Karpas-422 (cell line): ENCODE data around the gene ATP2B3. TPM values are rescaled to one million over a fixed set of nuclear protein-coding genes. Genes with fewer than 3 reads are reported as not detected.
A peak's percentile ranks its signal among the peaks of the same experiment; 100 is the strongest.

Experiments used
- DNase-seq: peaks from one replicate; pipeline ENCODE4 v3.0.0-alpha.2; 2015
- H2AFZ ChIP-seq: fragments of 200-600 bp; sonication (generic); 2 replicates; pipeline ENCODE4 v1.6.1; 2014; ENCODE audit warnings: antibody characterized with exemption, low read length, mixed read lengths
- H3K27ac ChIP-seq: fragments of 200-600 bp; sonication (generic); 2 replicates; pipeline ENCODE4 v1.5.1; 2014; ENCODE audit warnings: mild to moderate bottlenecking, low read length, moderate library complexity
- H3K27me3 ChIP-seq: fragments of 200-600 bp; sonication (generic); 2 replicates; pipeline ENCODE4 v1.6.1; 2014; ENCODE audit warnings: low read length, mixed read lengths
- H3K36me3 ChIP-seq: fragments of 200-600 bp; sonication (generic); 2 replicates; pipeline ENCODE4 v1.6.1; 2014; ENCODE audit warnings: low read length, mixed read lengths; ENCODE audit not compliant: insufficient read depth
- H3K4me1 ChIP-seq: fragments of 200-600 bp; sonication (generic); 2 replicates; pipeline ENCODE4 v1.6.1; 2014; ENCODE audit warnings: mild to moderate bottlenecking, low read length, mixed read lengths
- H3K4me2 ChIP-seq: fragments of 200-600 bp; sonication (generic); 2 replicates; pipeline ENCODE4 v1.6.1; 2014; ENCODE audit warnings: low read length, low read depth, mild to moderate bottlenecking; ENCODE audit not compliant: poor library complexity, severe bottlenecking
- H3K4me3 ChIP-seq: fragments of 200-600 bp; sonication (generic); 2 replicates; pipeline ENCODE4 v1.5.1; 2014; ENCODE audit warnings: mild to moderate bottlenecking, antibody characterized with exemption, low read length, mixed read lengths
- H3K79me2 ChIP-seq: fragments of 200-600 bp; sonication (generic); 2 replicates; pipeline ENCODE4 v1.6.1; 2014; ENCODE audit warnings: mild to moderate bottlenecking, low read length, mixed read lengths
- H3K9ac ChIP-seq: fragments of 200-600 bp; sonication (generic); 2 replicates; pipeline ENCODE4 v1.6.0; 2014; ENCODE audit warnings: low read length
- H3K9me2 ChIP-seq: fragments of 200-600 bp; sonication (generic), shearing (Covaris generic); replicated peaks from 2 replicates; pipeline ENCODE4 v1.6.0; 2014; ENCODE audit warnings: mild to moderate bottlenecking, low read length, moderate library complexity; ENCODE audit not compliant: insufficient read depth
- H3K9me3 ChIP-seq: fragments of 300-700, 200-600 bp; sonication (generic); 2 replicates; pipeline ENCODE4 v1.6.1; 2014; ENCODE audit warnings: low read length, mixed read lengths
- H4K20me1 ChIP-seq: fragments of 200-600 bp; sonication (generic); 2 replicates; pipeline ENCODE4 v1.6.1; 2014; ENCODE audit warnings: mild to moderate bottlenecking, antibody characterized with exemption, low read length, low read depth; ENCODE audit not compliant: insufficient read depth
- total RNA-seq: library from RNA; depleted of rRNA; stranded (reverse); fragments of >200 nt; shearing (Covaris generic); gene quantifications from 2 replicates; pipeline ENCODE4 v1.2.3, GENCODE V29; 2014; ENCODE audit warnings: low replicate concordance

Gene ATP2B3
- total RNA-seq, 1 experiment from 2014 or later: not detected

DNA sequence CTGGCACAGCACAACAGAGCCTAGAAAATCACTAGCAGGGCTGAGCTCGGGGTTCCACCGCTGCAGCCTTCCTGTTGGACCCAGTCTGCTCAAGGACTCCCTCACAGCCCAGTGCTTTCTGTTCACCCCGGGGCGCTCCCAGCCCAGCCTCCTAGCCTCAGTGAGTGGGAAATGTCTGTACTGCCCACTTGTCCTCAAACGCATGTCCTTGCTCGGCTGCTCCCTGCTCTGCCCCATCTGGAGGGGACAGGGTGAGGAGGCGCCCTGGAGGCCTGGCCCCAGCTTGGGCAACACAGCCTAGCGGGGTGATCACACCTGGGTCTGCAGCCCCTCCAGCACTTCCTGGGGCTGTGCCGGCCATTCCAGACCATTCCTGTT lies 93.4 kb downstream of the ATP2B3 start:
- no peak overlapping the region for H2AFZ ChIP-seq
- H3K36me3 ChIP-seq: no peaks in the 10 kb centered on the region
- H3K4me3 ChIP-seq: no peak overlapping the region
- no peaks in the 10 kb centered on the region for H3K27me3 ChIP-seq
- no peaks in the 10 kb centered on the region for H3K9me2 ChIP-seq
- H3K9me3 ChIP-seq: no peaks in the 10 kb centered on the region
- no peak for DNase-seq
- no peak overlapping the region for H3K4me2 ChIP-seq
- H4K20me1 ChIP-seq: no peaks in the 10 kb centered on the region
- H3K9ac ChIP-seq: no peak overlapping the region
- H3K4me1 ChIP-seq: peaks cover 12% of the 10 kb centered on the region
- H3K79me2 ChIP-seq: no peaks in the 10 kb centered on the region
- no peak overlapping the region for H3K27ac ChIP-seq

DNA sequence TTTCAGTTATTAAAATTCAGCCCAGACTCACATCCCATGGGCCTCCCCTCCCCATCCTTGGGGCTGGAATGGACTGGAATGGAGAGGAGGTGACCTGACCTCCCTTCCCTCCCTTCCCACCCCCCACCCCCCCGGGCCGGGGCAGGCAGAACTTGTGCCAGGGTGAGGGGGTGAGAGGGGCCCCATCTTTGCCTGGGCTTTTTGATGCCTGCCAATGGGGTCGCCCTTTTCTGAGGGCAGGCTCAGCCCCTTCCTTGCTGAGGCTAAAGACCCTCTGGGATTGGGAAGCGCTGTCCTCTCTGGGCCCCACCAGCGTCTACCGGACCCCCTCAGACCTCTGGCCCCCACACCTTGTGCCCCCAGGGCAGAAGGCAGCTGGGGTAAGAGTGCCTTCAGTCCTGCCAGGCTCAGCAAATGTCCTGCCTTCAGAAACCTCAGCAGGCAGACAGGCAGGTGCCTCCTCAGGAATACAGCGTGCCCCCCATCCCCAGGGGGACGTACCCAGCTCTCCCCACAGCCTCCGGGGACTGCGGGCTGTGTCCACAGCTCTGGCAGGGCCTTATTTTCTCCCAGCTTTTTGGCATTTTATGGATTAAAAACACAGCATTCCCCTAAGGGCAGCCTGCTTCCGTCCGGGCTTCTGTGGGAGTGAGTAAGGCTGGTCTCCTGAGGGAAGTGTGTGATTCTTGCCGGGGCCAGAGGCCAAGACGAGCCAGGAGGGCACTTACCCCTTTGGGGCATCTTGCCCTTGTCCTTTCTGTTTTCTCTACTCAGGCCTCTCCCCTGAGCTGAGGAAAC lies 94.1 kb downstream of the ATP2B3 start:
- H3K9ac ChIP-seq: no peak overlapping the region
- H3K27me3 ChIP-seq: no peaks in the 10 kb centered on the region
- no peak for DNase-seq
- no peak overlapping the region for H3K4me3 ChIP-seq
- no peaks in the 10 kb centered on the region for H3K9me2 ChIP-seq
- no peak overlapping the region for H2AFZ ChIP-seq
- no peak overlapping the region for H3K4me2 ChIP-seq
- H3K27ac ChIP-seq: no peak overlapping the region
- H3K36me3 ChIP-seq: no peaks in the 10 kb centered on the region
- H3K9me3 ChIP-seq: no peaks in the 10 kb centered on the region
- no peaks in the 10 kb centered on the region for H3K79me2 ChIP-seq
- peaks cover 12% of the 10 kb centered on the region for H3K4me1 ChIP-seq
- H4K20me1 ChIP-seq: no peaks in the 10 kb centered on the region

DNA sequence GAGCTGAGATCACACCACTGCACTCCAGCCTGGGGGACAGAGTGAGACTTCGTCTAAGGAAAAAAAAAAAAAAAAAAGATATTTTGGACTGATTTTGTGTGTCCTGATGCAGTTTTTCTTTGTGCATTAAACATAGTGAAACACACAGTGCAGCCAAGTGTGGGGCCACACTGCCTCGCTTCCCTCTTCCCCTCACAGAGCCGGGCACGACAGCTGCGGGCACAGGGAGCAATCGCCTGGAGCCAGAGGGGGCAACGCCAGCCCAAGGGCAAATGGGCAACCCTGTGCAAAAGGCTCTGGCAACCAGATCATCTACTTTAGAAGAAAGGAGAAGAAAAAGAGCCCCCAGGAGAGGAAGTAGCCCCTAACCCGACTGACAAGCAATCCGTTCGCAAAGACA lies 95.0 kb downstream of the ATP2B3 start:
- no peaks in the 10 kb centered on the region for H3K9me3 ChIP-seq
- DNase-seq: no peak
- no peaks in the 10 kb centered on the region for H3K36me3 ChIP-seq
- H3K9ac ChIP-seq: no peak overlapping the region
- no peaks in the 10 kb centered on the region for H3K27me3 ChIP-seq
- no peaks in the 10 kb centered on the region for H3K79me2 ChIP-seq
- no peaks in the 10 kb centered on the region for H4K20me1 ChIP-seq
- no peak overlapping the region for H3K4me3 ChIP-seq
- H3K9me2 ChIP-seq: no peaks in the 10 kb centered on the region
- peaks cover 16% of the 10 kb centered on the region for H3K4me1 ChIP-seq
- H2AFZ ChIP-seq: no peak overlapping the region
- H3K4me2 ChIP-seq: peak overlapping the region; percentile 29
- no peak overlapping the region for H3K27ac ChIP-seq

DNA sequence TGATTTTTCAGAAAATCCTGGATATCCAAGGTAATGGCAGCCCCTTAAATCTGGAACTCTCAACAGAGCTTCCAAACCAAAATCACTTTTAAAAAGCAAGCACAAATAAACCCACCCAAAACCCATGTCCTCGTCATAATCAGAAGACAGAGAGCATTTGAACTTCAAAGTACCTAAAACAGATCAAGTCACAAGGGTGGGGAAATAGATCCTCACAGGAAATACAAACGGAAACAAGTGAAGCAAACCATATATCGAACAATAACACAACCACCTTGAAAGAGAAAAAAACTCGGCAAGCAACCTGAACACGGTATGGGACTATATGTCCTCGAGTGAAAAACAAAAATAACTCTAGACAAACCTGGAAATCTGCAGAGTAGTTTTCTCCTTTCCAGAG lies 97.4 kb downstream of the ATP2B3 start:
- Histone ChIP-seq H3K27me3 (no peaks in the 10 kb centered on the region), H3K9ac (no peak overlapping the region), H3K4me2 (no peak overlapping the region), H3K4me1 (peaks cover 18% of the 10 kb centered on the region), H3K27ac (no peak overlapping the region), H3K9me2 (no peaks in the 10 kb centered on the region), H4K20me1 (no peaks in the 10 kb centered on the region), H3K4me3 (no peak overlapping the region), H3K9me3 (no peaks in the 10 kb centered on the region), H2AFZ (no peak overlapping the region), H3K79me2 (no peaks in the 10 kb centered on the region), H3K36me3 (no peaks in the 10 kb centered on the region)
- no peak for DNase-seq

- Histone ChIP-seq H3K9me2 (no peaks in the 10 kb centered on the region), H3K4me1 (peaks cover 6% of the 10 kb centered on the region), H3K4me2 (no peak overlapping the region), H4K20me1 (no peaks in the 10 kb centered on the region), H3K9me3 (no peaks in the 10 kb centered on the region), H3K9ac (no peak overlapping the region), H3K36me3 (no peaks in the 10 kb centered on the region), H3K27me3 (no peaks in the 10 kb centered on the region), H3K27ac (no peak overlapping the region), H3K4me3 (no peak overlapping the region), H3K79me2 (no peaks in the 10 kb centered on the region), H2AFZ (no peak overlapping the region)
- DNase-seq: no peak
Observed at GRCh38 chrX:153620576-153620975, 103.1 kb downstream of the ATP2B3 start.

GRCh38 chrX:153621949-153622598 lies 104.6 kb downstream of the ATP2B3 start:
- H3K4me2 ChIP-seq: no peak overlapping the region
- H3K4me3 ChIP-seq: no peak overlapping the region

GRCh38 chrX:153622661-153623309 lies 105.3 kb downstream of the ATP2B3 start:
- DNase-seq: no peak
- H3K9ac ChIP-seq: no peak overlapping the region

More at GRCh38 chrX:153621949-153622598, 104.6 kb downstream of the ATP2B3 start:
- Histone ChIP-seq H3K27ac (no peak overlapping the region), H3K27me3 (no peaks in the 10 kb centered on the region), H3K36me3 (no peaks in the 10 kb centered on the region), H3K79me2 (no peaks in the 10 kb centered on the region), H3K4me1 (peaks cover 13% of the 10 kb centered on the region), H3K9ac (no peak overlapping the region), H3K9me2 (no peaks in the 10 kb centered on the region), H3K9me3 (no peaks in the 10 kb centered on the region), H2AFZ (no peak overlapping the region), H4K20me1 (no peaks in the 10 kb centered on the region)
- no peak for DNase-seq

GRCh38 chrX:153623310-153624029 lies 106.0 kb downstream of the ATP2B3 start:
- no peaks in the 10 kb centered on the region for H3K9me3 ChIP-seq
- no peaks in the 10 kb centered on the region for H3K79me2 ChIP-seq
- H3K9ac ChIP-seq: no peak overlapping the region

More at GRCh38 chrX:153622661-153623309, 105.3 kb downstream of the ATP2B3 start:
- H3K79me2 ChIP-seq: no peaks in the 10 kb centered on the region
- H3K9me3 ChIP-seq: no peaks in the 10 kb centered on the region
- no peak overlapping the region for H3K4me3 ChIP-seq
- no peak overlapping the region for H3K4me2 ChIP-seq
- no peaks in the 10 kb centered on the region for H4K20me1 ChIP-seq
- H3K9me2 ChIP-seq: no peaks in the 10 kb centered on the region
- H3K36me3 ChIP-seq: no peaks in the 10 kb centered on the region
- no peaks in the 10 kb centered on the region for H3K27me3 ChIP-seq
- peaks cover 7% of the 10 kb centered on the region for H3K4me1 ChIP-seq
- H2AFZ ChIP-seq: no peak overlapping the region
- no peak overlapping the region for H3K27ac ChIP-seq

More at GRCh38 chrX:153623310-153624029, 106.0 kb downstream of the ATP2B3 start:
- no peak for DNase-seq
- no peak overlapping the region for H2AFZ ChIP-seq
- no peaks in the 10 kb centered on the region for H4K20me1 ChIP-seq
- no peak overlapping the region for H3K27ac ChIP-seq
- no peak overlapping the region for H3K4me3 ChIP-seq
- H3K4me1 ChIP-seq: peaks cover 7% of the 10 kb centered on the region
- H3K9me2 ChIP-seq: no peaks in the 10 kb centered on the region
- H3K36me3 ChIP-seq: no peaks in the 10 kb centered on the region
- H3K4me2 ChIP-seq: no peak overlapping the region
- no peaks in the 10 kb centered on the region for H3K27me3 ChIP-seq
